Head of caudate nucleus (tissue), 42 donors: Measurements from ENCODE around the gene UQCC5.
"Not testable (repeated sequence)": the region's sequence is repeated elsewhere in the genome, so short reads cannot be mapped to it uniquely, and the experiment has no call there.

Source experiments
- DNase-seq, 42 donors: peaks; one replicate each; pipeline versions ENCODE4 v3.0.0 to v3.0.0-alpha.2; 2020 to 2021; ENCODE audit warnings: mixed read lengths in 7 of 42
- intact Hi-C: fragments of 100-400 bp; cut with DNase I; formaldehyde crosslinking; loops from one replicate; pipeline ENCODE4 v1.15.0; 2022

The UQCC5 gene

DNA sequence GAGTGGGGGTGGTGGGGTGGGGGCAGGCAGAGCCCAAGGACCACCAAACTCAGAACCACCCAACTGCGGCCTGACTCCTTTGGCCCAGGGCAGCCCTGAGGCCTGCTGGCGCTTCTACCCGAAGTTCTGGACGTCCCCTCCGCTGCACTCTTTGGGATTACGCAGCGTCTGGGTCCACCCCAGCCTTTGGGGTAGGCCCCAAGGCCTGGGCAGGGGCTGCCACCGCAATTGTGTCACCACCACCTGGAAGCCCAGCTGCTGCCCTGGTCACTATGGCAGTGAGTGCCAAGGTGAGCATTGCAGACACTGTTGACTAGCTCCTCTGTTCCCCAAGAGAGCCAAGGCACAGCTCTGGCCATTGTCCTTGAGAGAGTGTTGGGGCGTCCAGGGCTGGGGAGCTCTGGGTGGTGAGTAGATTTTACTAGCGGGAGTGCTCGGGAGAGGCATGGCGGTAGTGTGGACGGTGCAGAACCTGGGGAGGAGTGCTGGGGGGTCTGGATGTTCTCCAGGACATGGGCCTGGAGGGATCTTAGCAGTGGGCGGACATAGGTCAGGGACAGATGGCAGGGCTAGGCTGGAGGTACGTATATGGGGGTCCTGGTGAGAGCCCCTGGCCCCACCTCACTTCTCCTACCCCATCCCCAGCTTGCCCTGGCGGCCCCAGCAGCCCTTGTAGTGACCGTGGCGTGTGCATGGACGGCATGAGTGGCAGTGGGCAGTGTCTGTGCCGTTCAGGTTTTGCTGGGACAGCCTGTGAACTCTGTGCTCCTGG is 15.5 kb upstream of the UQCC5 start:
- DNase-seq: no peak
- intact Hi-C loops: no loop called here

DNA sequence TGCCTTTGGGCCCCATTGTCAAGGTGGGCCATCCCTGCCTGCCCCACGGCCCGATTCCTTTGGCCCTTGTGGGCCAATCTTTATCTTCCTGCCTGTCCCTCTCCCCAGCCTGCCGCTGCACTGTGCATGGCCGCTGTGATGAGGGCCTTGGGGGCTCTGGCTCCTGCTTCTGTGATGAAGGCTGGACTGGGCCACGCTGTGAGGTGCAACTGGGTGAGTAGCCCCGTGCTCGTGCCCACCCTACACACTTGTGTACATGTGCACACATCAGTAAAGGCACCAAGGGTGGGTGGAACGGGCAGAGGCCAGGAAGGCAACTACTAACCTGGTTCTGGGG is 14.9 kb upstream of the UQCC5 start:
- no peak for DNase-seq
- intact Hi-C loops: no loop called here

DNA sequence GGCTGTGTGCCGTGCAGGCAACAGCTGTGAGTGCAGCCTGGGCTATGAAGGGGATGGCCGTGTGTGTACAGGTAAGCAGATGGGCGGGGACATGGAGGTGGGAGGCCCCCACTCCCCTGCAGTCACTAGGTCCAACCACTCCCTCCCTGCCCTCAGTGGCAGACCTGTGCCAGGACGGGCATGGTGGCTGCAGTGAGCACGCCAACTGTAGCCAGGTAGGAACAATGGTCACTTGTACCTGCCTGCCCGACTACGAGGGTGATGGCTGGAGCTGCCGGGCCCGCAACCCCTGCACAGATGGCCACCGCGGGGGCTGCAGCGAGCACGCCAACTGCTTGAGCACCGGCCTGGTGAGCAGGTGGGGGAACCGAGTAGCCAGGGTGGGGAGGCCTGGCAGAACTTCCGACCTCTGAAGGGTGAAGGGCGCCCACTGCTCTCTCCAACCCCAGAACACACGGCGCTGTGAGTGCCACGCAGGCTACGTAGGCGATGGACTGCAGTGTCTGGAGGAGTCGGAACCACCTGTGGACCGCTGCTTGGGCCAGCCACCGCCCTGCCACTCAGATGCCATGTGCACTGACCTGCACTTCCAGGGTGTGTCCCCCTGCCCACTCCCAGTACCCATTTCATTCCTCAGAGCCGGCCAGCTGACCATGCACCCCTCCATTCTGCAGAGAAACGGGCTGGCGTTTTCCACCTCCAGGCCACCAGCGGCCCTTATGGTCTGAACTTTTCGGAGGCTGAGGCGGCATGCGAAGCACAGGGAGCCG is 14.3 kb upstream of the UQCC5 start:
- DNase-seq: no peak
- intact Hi-C loops: no loop called here

GRCh38 chr3:52522651-52523251 is 13.7 kb upstream of the UQCC5 start:
- no peak for DNase-seq
- intact Hi-C loops: no loop called here

GRCh38 chr3:52523386-52524257 is 12.8 kb upstream of the UQCC5 start:
- no peak for DNase-seq
- intact Hi-C loops: no loop called here

DNA sequence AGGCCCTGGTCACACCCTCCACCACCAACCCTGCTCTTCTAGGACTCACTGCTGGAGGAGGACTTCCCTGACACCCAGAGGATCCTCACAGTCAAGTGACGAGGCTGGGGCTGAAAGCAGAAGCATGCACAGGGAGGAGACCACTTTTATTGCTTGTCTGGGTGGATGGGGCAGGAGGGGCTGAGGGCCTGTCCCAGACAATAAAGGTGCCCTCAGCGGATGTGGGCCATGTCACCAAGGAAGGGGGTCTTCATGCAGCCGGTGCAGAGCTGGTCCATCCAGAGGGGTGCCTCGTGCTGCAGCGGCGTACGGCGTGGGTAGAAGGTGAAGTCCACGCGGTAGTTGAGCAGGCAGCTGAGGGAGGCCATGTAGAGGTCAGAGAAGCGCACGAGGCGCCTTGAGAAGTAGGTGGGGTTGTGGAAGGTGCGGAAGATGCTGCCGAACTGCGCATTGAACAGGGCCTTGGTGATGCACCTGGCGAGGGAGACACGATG is 12.1 kb upstream of the UQCC5 start:
- DNase-seq: no peak
- intact Hi-C loops: no loop called here

DNA sequence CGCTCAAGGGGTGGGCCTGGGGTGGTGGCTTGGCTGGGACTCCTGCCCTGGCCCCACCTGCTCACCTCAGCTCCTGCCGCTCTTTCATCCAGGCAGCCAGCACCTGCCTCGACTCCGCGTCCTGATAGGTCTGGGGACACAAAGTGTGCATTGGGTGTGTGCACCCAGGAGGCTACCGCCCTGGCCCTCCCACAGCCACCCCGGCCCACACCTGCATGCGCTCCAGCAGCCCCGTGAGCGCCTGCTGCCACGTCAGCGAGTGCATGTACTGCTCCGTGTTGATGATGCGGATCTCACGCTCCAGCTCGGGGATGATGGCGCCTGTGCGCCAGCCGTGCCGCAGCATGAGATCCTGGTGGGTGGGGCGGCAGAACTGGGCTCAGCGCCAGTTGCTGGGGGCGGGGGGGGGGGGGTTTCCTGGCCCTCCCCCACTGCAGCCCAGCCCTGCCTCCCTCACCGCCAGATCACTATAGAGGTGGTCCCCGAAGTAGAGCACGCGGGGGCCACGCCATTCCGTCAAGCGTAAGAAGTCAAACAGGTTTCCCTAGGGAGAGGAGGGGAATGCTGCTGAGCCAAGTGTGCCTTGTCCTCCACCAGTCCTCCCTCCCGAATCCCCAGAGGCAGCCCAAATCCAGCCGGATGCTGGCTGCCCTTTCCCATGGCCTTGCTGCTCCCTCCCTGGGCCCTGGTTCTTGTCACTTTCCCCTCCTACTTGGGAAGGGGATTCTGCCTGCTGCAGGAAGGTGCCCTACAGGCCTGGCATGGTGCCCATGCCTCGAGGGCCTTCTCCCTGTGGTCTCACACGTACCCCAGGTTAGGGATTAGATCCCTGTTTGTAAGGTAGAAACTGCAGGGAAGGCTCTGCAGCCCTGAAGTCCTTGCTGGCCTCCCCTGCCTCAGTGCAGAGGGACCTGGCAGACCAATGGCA is 11.4 kb upstream of the UQCC5 start:
- peak in 4 of 42 donors; percentile 29 to 42 (median 30) for DNase-seq
- intact Hi-C loops: no loop called here

- no peak for DNase-seq
Observed at GRCh38 chr3:52525680-52526561, 10.5 kb upstream of the UQCC5 start.

GRCh38 chr3:52526671-52527038 is 9.8 kb upstream of the UQCC5 start:
- intact Hi-C loops, DNase-seq: not testable (repeated sequence)

More at GRCh38 chr3:52525680-52526561, 10.5 kb upstream of the UQCC5 start:
- intact Hi-C loops: no loop called here

DNA sequence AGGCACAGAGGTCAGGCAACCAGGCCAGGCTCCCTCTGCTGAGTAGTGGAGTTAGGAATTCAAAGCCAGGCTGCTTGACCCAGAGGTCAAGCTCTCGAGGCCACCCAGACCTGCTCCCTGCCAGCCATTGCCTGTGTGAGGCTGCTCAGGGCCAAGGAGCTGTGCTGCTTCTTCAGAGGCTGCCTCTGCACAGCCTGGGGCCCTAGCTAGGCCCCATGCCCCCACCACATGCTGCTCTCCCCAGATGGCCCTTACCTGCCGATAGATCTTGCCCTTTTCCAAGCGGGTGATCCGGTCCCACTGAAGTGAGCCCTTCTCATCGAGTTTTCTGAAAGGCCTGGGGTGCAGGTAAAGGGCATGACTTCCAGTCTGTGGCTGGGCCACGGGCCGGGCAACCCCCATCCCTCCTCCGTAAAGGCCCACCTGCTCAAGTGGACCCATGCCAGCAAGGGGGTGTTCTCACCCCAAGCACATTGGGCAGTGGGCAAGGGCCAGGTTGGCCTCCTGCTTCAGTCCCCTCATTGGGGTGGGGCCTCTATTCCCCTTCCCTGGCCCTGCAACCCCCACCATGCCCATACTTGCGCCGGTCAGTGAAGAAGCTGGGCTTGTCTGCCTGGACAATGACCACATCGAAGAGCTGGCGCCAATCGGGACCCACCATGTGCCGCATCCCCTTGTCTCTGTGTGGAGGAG is 9.2 kb upstream of the UQCC5 start:
- DNase-seq: peak in 3 of 42 donors; percentile 2 to 27 (median 3)
- intact Hi-C loops: no loop called here

DNA sequence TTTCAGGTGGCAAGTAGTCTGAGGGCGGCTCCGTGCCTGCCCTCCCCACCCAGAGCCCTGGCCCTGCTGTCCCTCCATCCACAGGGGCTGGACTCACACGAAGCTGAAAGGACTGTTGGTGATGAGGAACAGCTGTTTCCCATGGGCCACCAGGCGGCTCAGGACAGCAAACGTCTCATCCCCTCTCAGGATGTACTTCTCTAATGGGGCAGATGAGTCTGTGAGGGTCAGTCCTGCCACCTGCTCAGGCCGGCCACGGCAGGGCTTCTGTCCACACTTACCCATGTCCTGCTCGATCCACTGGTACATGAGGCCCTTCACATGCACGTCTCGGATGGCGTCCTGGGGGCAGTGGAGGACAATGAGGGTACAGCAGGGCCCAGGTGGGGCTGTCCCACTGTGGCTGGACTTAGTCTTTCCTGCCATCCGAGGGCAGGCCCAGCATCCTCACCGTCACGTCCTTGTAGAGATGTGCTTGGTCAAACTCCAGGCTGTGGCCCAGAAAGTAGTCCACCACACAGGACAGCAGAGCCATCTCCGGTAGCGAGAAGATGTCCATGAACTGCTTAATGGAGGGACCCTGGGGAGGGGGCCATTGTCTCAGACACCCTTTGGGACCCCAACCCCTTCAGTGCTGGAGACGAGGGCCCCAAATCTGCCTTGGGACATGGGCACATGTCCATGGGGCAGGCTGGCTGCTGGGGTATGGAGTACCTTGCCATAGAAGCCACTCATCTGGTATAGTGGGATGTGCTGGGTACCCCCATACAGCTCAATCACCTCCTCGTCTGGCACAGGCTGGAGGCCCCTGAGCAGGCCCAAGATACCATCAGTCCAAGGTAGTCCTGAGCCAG is 8.4 kb upstream of the UQCC5 start:
- intact Hi-C loops: no loop called here
- peak in 2 of 42 donors; percentile 2 to 15 for DNase-seq

GRCh38 chr3:52528586-52529375 is 7.6 kb upstream of the UQCC5 start:
- intact Hi-C loops: no loop called here
- peak in 2 of 42 donors; percentile 4 to 29 for DNase-seq

GRCh38 chr3:52529376-52530333 is 6.8 kb upstream of the UQCC5 start:
- intact Hi-C loops: no loop called here
- peak in 4 of 42 donors; percentile 3 to 20 (median 11) for DNase-seq
